DMS53 treated with DMSO at 0.1 percent for 48 hours (cell line): Measurements from ENCODE around the gene ALPL.
"Not testable (repeated sequence)": the region's sequence is repeated elsewhere in the genome, so short reads cannot be mapped to it uniquely, and the experiment has no call there.

Source experiments
- DNase-seq: peaks from one replicate; lab custom pipeline; 2025; ENCODE audit not compliant: unreplicated experiment; lab: John Stamatoyannopoulos, UW

ALPL gene

GRCh38 chr1:21507511-21508270, 1.5 kb upstream of the ALPL start:
- no peak for DNase-seq

GRCh38 chr1:21508580-21509350, 458 bp upstream of the ALPL start:
- DNase-seq = peak; percentile 33

- no peak for DNase-seq
Observed at GRCh38 chr1:21510113-21510493, 880 bp downstream of the ALPL start.

- DNase-seq = no peak
Observed at GRCh38 chr1:21510885-21511578, 1.8 kb downstream of the ALPL start.

GRCh38 chr1:21511579-21512522, 2.6 kb downstream of the ALPL start:
- DNase-seq = no peak

GRCh38 chr1:21514245-21514644, 5.0 kb downstream of the ALPL start:
- no peak for DNase-seq

GRCh38 chr1:21517161-21517589, 8.0 kb downstream of the ALPL start:
- no peak for DNase-seq

GRCh38 chr1:21517660-21518480, 8.6 kb downstream of the ALPL start:
- DNase-seq = no peak

GRCh38 chr1:21518774-21519455, 9.7 kb downstream of the ALPL start:
- DNase-seq = no peak

- DNase-seq = not testable (repeated sequence)
Observed at GRCh38 chr1:21519486-21520070, 10.4 kb downstream of the ALPL start.

- no peak for DNase-seq
Observed at GRCh38 chr1:21520899-21521716, 11.9 kb downstream of the ALPL start.

GRCh38 chr1:21521717-21522060, 12.5 kb downstream of the ALPL start:
- no peak for DNase-seq

- DNase-seq = no peak
Observed at GRCh38 chr1:21522525-21523038, 13.4 kb downstream of the ALPL start.

GRCh38 chr1:21523297-21523813, 14.1 kb downstream of the ALPL start:
- no peak for DNase-seq

GRCh38 chr1:21524220-21524619, 15.0 kb downstream of the ALPL start:
- no peak for DNase-seq

GRCh38 chr1:21524686-21525339, 15.6 kb downstream of the ALPL start:
- no peak for DNase-seq

GRCh38 chr1:21525340-21525717, 16.1 kb downstream of the ALPL start:
- DNase-seq = no peak
